Kidney epithelial cell (primary cell): Measurements from ENCODE around the gene ZNF519. TPM values are rescaled to one million over a fixed set of nuclear protein-coding genes. Genes with fewer than 3 reads are reported as not detected.

Source experiments
- DNase-seq: peaks from one replicate; pipeline ENCODE4 v3.0.0-alpha.2; 2010; ENCODE audit warnings: low read depth
- H3K27me3 ChIP-seq: 2 replicates; pipeline ENCODE4 v1.6.0; 2011; ENCODE audit warnings: low read length; ENCODE audit not compliant: control insufficient read depth, insufficient read depth
- H3K36me3 ChIP-seq: 2 replicates; pipeline ENCODE4 v1.5.1; 2011; ENCODE audit warnings: low read length; ENCODE audit not compliant: control insufficient read depth, insufficient read depth
- H3K4me3 ChIP-seq: 2 replicates; pipeline ENCODE4 v1.5.1; 2011; ENCODE audit warnings: low read depth, mild to moderate bottlenecking, control low read depth, low read length
- total RNA-seq: library from RNA; depleted of rRNA; stranded (reverse); fragments of >200 nt; gene quantifications from 2 replicates; pipeline ENCODE4 v1.2.3, GENCODE V29; 2015
- TF ChIP-seq, protein P1 (sequence below): IDR thresholded peaks from 2 replicates; pipeline ENCODE4 v1.5.1; 2011; ENCODE audit warnings: mild to moderate bottlenecking, moderate library complexity, low read length, control low read depth, inconsistent platforms; ENCODE audit not compliant: insufficient read depth, poor library complexity, severe bottlenecking

Gene ZNF519
- total RNA-seq, 1 donor from 2014 or later = 3.9 TPM

DNA sequence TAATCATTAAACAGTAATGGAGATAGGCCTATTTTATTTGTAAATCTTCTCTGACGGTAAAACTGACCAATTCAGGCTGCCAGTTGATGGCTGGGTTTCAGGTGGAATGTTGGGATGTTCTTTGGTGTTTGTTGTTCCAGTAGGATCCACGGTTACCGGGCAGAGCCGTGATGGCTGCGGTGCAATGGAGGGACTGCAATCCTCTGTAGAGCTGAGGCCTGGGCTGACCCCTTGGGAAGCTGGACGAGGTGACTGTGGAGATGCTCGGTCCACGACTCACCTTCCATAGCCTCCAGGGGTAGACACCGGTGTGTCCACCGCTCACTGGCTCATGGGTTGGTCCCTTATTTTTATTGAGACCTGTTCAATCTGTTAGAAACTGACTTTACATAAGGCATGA is 42.5 kb downstream of the ZNF519 start:
- no peaks in the 10 kb centered on the region for H3K27me3 ChIP-seq
- TF ChIP-seq, protein P1, sequence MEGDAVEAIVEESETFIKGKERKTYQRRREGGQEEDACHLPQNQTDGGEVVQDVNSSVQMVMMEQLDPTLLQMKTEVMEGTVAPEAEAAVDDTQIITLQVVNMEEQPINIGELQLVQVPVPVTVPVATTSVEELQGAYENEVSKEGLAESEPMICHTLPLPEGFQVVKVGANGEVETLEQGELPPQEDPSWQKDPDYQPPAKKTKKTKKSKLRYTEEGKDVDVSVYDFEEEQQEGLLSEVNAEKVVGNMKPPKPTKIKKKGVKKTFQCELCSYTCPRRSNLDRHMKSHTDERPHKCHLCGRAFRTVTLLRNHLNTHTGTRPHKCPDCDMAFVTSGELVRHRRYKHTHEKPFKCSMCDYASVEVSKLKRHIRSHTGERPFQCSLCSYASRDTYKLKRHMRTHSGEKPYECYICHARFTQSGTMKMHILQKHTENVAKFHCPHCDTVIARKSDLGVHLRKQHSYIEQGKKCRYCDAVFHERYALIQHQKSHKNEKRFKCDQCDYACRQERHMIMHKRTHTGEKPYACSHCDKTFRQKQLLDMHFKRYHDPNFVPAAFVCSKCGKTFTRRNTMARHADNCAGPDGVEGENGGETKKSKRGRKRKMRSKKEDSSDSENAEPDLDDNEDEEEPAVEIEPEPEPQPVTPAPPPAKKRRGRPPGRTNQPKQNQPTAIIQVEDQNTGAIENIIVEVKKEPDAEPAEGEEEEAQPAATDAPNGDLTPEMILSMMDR = no peak
- DNase-seq = no peak
- H3K4me3 ChIP-seq = no peak overlapping the region
- no peaks in the 10 kb centered on the region for H3K36me3 ChIP-seq

DNA sequence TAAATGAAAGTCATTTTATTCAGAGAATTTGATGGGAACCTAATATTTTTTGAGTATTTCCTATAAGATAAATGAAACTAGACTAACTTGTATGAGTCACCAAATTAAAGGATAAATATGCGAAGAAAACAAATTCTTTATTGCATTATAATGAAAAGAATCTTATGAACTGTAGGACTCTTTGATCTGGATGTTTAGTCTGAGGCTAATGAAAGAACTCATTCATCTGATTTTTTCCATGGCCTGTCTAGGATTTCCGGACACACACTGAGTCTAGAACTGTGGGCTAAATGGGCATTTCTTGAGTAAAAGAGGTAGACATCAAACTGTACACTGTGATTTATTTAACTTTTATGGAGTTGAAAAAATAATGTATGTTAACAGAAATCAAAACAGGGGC is 43.0 kb downstream of the ZNF519 start:
- DNase-seq = no peak
- Histone ChIP-seq H3K36me3 (no peaks in the 10 kb centered on the region), H3K4me3 (no peak overlapping the region), H3K27me3 (no peaks in the 10 kb centered on the region)
- TF ChIP-seq, protein P1 = no peak

DNA sequence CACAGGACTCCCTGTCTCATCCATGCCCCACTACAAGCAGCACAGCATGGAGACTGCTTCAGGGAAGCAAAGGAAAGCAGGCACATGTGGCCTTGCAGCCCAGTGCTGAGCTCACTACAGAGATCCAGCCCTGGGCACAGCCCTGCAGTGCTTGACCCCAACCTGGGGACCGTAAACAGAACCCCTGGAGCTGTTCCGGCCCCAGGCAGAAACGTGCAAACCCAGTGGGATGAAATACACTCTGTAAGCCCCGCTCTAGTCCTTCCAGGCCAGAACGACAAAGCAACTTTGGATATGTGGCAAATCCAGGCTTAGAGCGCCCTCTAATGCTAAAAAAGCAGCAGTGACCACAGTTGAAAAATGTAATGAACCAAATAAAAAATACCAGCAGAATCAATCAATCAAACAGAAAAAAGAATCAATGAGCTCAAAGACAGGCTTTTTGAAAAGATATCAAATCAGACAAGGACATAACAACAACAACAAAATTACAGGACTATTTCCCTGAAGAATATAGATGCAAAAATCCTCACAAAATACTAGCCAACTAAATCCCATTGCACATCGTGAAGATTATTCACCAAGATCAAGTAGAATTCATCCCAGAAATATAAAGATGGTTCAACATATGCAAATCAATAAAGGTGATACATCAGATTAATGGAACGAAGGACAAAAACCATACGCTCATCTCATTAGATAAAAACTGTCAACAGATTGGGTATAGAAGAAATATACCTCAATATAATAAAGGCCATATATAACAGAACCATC is 45.6 kb downstream of the ZNF519 start:
- TF ChIP-seq, protein P1 = peak; percentile 69
- Histone ChIP-seq H3K27me3 (no peaks in the 10 kb centered on the region), H3K36me3 (no peaks in the 10 kb centered on the region), H3K4me3 (no peak overlapping the region)
- no peak for DNase-seq

DNA sequence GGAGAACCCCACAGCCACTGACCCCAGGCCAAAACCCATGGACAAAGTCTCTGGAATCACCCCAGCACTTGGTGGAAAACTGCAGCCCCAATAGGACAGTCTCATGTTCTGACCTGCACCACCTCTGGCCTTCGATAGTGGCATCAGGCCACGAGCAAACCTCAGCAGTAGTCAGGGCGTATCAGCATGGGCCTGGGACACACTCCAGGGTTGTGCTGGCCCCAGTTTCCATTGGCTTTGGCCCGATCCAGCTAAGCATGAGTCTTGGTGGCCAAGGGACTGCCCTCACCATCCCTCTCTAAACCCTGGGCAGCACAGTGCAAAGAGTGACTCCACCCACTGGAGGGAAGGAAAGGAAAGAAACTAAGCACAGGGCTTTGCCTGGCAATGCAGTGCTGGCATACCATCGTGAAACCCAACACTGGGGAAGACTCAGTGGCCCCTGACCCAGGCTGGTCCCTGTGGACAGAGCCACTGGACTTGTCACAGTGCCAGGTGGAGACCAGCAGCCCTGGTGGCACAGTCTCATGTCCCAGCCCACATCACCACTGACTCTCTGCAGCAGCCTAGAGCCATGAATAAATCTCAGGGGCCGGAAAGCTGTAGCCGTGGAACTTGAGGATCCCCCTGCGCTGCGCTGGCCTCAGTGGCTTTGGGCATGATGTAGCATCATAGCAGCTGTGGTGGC is 46.3 kb downstream of the ZNF519 start:
- no peak overlapping the region for H3K4me3 ChIP-seq
- no peaks in the 10 kb centered on the region for H3K36me3 ChIP-seq
- H3K27me3 ChIP-seq = no peaks in the 10 kb centered on the region
- no peak for DNase-seq
- TF ChIP-seq, protein P1 = no peak

DNA sequence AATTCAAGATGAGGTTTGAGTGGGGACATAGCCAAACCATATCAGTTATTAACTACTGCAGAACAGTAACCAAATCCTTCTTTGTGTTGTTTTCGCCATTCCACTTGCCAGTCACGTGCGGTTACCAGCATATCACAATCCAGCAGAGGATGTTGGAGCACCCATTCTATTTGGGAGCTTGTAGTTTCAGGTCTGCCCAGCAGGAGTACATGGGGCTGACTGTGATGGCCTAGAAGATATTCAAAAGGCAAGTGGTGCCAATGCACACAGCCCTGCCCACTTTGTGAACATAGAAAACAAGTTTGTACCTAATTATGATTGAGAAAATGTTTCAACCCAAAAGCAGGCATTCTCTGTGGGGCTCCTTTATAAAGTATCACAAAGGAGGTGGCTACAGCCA is 57.0 kb downstream of the ZNF519 start:
- Histone ChIP-seq H3K36me3 (no peaks in the 10 kb centered on the region), H3K27me3 (no peaks in the 10 kb centered on the region), H3K4me3 (no peak overlapping the region)
- TF ChIP-seq, protein P1 = no peak
- DNase-seq = no peak
